HEK293 (cell line): ENCODE measurements around the gene COL25A1.

Source experiments
- CTCF ChIA-PET: fragments of 350-600 bp; formaldehyde crosslinking; extraction: SDS; loops from one replicate; lab custom pipeline; 2021; ENCODE audit warnings: antibody characterized with exemption; lab: Yijun Ruan, JAX
- POLR2A ChIA-PET: fragments of 300-600 bp; formaldehyde crosslinking; extraction: SDS; loops from one replicate; lab custom pipeline; 2020; ENCODE audit warnings: antibody characterized with exemption, inconsistent platforms; lab: Yijun Ruan, JAX
- H3K27ac ChIP-seq: fragments of 200-500 bp; sonication (Bioruptor generic); 2 replicates; pipeline ENCODE4 v1.5.1; 2014; ENCODE audit warnings: low read depth, low read length, control low read depth, inconsistent platforms; ENCODE audit errors: extremely low read depth
- H3K36me3 ChIP-seq, 2 experiments: fragments of 200-500 bp in 1 of 2; sonication (Bioruptor generic) in 1 of 2; 1 replicate in 1 of 2; 2 replicates in 1 of 2; pipeline ENCODE4 v1.5.1; 2014 to 2017; ENCODE audit warnings: inconsistent platforms in 2 of 2, low read length in 2 of 2; ENCODE audit not compliant: control insufficient read depth in 2 of 2, insufficient read depth in 1 of 2
- H3K4me1 ChIP-seq: fragments of 200-500 bp; sonication (Bioruptor generic); 2 replicates; pipeline ENCODE4 v1.5.1; 2014; ENCODE audit warnings: mild to moderate bottlenecking, low read length, inconsistent platforms; ENCODE audit not compliant: control insufficient read depth, insufficient read depth
- H3K4me3 ChIP-seq: 2 replicates; pipeline ENCODE4 v1.5.1; 2011; ENCODE audit warnings: low read depth, mild to moderate bottlenecking, control low read depth, low read length, moderate library complexity
- H3K9me3 ChIP-seq: fragments of 200-500 bp; sonication (Bioruptor generic); 2 replicates; pipeline ENCODE4 v1.5.1; 2014; ENCODE audit warnings: low read depth, low read length, inconsistent platforms; ENCODE audit not compliant: control insufficient read depth, insufficient read depth
- HOXD13 ChIP-seq: sonication (generic); formaldehyde crosslinking; IDR thresholded peaks from 2 replicates; pipeline ENCODE4 v1.8.0; 2022; ENCODE audit warnings: missing genetic modification reagents, borderline replicate concordance
- KLF10 ChIP-seq: fragments of 450-650 bp; IDR thresholded peaks from 2 replicates; pipeline ENCODE4 v1.5.1; 2018; ENCODE audit warnings: missing biosample characterization, mild to moderate bottlenecking, missing genetic modification characterization
- OSR2 ChIP-seq: fragments of 450-650 bp; formaldehyde crosslinking; IDR thresholded peaks from 2 replicates; pipeline ENCODE4 v1.5.1; 2016; ENCODE audit warnings: missing biosample characterization, missing genetic modification characterization
- SALL2 ChIP-seq: fragments of 450-650 bp; formaldehyde crosslinking; IDR thresholded peaks from 2 replicates; pipeline ENCODE4 v1.5.0; 2017; ENCODE audit warnings: missing biosample characterization, mild to moderate bottlenecking, missing genetic modification characterization, borderline replicate concordance
- SP2 ChIP-seq: fragments of 450-650 bp; formaldehyde crosslinking; IDR thresholded peaks from 2 replicates; pipeline ENCODE4 v1.5.1; 2016; ENCODE audit warnings: missing biosample characterization, missing genetic modification characterization
- SP3 ChIP-seq: fragments of 450-650 bp; formaldehyde crosslinking; IDR thresholded peaks from 2 replicates; pipeline ENCODE4 v1.5.1; 2016; ENCODE audit warnings: missing biosample characterization, missing genetic modification characterization
- ZNF133 ChIP-seq: fragments of 450-650 bp; formaldehyde crosslinking; IDR thresholded peaks from 2 replicates; pipeline ENCODE4 v1.5.1; 2016; ENCODE audit warnings: missing biosample characterization, missing genetic modification characterization
- ZNF146 ChIP-seq: fragments of 450-650 bp; formaldehyde crosslinking; IDR thresholded peaks from 2 replicates; pipeline ENCODE4 v1.5.1; 2016; ENCODE audit warnings: missing biosample characterization, missing genetic modification characterization
- ZNF184 ChIP-seq: fragments of 450-650 bp; IDR thresholded peaks from 2 replicates; pipeline ENCODE4 v1.5.1; 2018; ENCODE audit warnings: missing biosample characterization, mild to moderate bottlenecking, missing genetic modification characterization
- ZNF202 ChIP-seq: fragments of 450-650 bp; formaldehyde crosslinking; IDR thresholded peaks from 2 replicates; pipeline ENCODE4 v1.5.1; 2016; ENCODE audit warnings: missing biosample characterization, missing genetic modification characterization, borderline replicate concordance
- ZNF350 ChIP-seq: fragments of 450-650 bp; formaldehyde crosslinking; IDR thresholded peaks from 2 replicates; pipeline ENCODE4 v1.5.0; 2017; ENCODE audit warnings: missing biosample characterization, mild to moderate bottlenecking, missing genetic modification characterization
- ZNF37A ChIP-seq: fragments of 450-650 bp; IDR thresholded peaks from 2 replicates; pipeline ENCODE4 v1.5.1; 2018; ENCODE audit warnings: missing biosample characterization, missing genetic modification characterization
- ZNF521 ChIP-seq: fragments of 450-650 bp; formaldehyde crosslinking; IDR thresholded peaks from 2 replicates; pipeline ENCODE4 v1.5.1; 2017; ENCODE audit warnings: missing biosample characterization, mild to moderate bottlenecking, missing genetic modification characterization
- ZNF530 ChIP-seq: fragments of 450-650 bp; formaldehyde crosslinking; IDR thresholded peaks from 2 replicates; pipeline ENCODE4 v1.5.1; 2016; ENCODE audit warnings: low read depth, missing biosample characterization, missing genetic modification characterization
- ZNF548 ChIP-seq: fragments of 450-650 bp; formaldehyde crosslinking; IDR thresholded peaks from 2 replicates; pipeline ENCODE4 v1.5.1; 2016; ENCODE audit warnings: missing biosample characterization, missing genetic modification characterization
- ZNF555 ChIP-seq: fragments of 450-650 bp; formaldehyde crosslinking; conservative IDR thresholded peaks from 2 replicates; pipeline ENCODE4 v1.5.1; 2017; ENCODE audit warnings: missing biosample characterization, mild to moderate bottlenecking, missing genetic modification characterization, inconsistent platforms
- ZNF600 ChIP-seq: fragments of 450-650 bp; formaldehyde crosslinking; IDR thresholded peaks from 2 replicates; pipeline ENCODE4 v1.5.1; 2016; ENCODE audit warnings: missing biosample characterization, missing genetic modification characterization
- ZNF664 ChIP-seq: fragments of 450-650 bp; formaldehyde crosslinking; IDR thresholded peaks from 2 replicates; pipeline ENCODE4 v1.5.1; 2016; ENCODE audit warnings: missing biosample characterization, missing genetic modification characterization
- ZNF707 ChIP-seq: fragments of 450-650 bp; formaldehyde crosslinking; IDR thresholded peaks from 2 replicates; pipeline ENCODE4 v1.5.1; 2016; ENCODE audit warnings: missing biosample characterization, missing genetic modification characterization
- ZNF76 ChIP-seq: fragments of 450-650 bp; formaldehyde crosslinking; IDR thresholded peaks from 2 replicates; pipeline ENCODE4; 2016; ENCODE audit warnings: low read depth, missing biosample characterization, missing genetic modification characterization, borderline replicate concordance
- TF ChIP-seq, protein P1 (sequence below): fragments of 450-650 bp; IDR thresholded peaks from 2 replicates; pipeline ENCODE4 v1.5.1; 2018; ENCODE audit warnings: missing biosample characterization, missing genetic modification characterization
- TF ChIP-seq, protein P2 (sequence below): fragments of 450-650 bp; formaldehyde crosslinking; IDR thresholded peaks from 2 replicates; pipeline ENCODE4 v1.5.1; 2016; ENCODE audit warnings: missing biosample characterization, missing genetic modification characterization, low read depth
- TF ChIP-seq, protein P3 (sequence below): fragments of 450-650 bp; formaldehyde crosslinking; IDR thresholded peaks from 2 replicates; pipeline ENCODE4 v1.5.1; 2016; ENCODE audit warnings: missing biosample characterization, missing genetic modification characterization
- TF ChIP-seq, protein P4 (sequence below): fragments of 450-650 bp; formaldehyde crosslinking; IDR thresholded peaks from 2 replicates; pipeline ENCODE4 v1.5.1; 2017; ENCODE audit warnings: missing biosample characterization, missing genetic modification characterization
- TF ChIP-seq, protein P5 (sequence below): fragments of 450-650 bp; formaldehyde crosslinking; IDR thresholded peaks from 2 replicates; pipeline ENCODE4 v1.5.1; 2016; ENCODE audit warnings: missing biosample characterization, missing genetic modification characterization

The COL25A1 gene

DNA sequence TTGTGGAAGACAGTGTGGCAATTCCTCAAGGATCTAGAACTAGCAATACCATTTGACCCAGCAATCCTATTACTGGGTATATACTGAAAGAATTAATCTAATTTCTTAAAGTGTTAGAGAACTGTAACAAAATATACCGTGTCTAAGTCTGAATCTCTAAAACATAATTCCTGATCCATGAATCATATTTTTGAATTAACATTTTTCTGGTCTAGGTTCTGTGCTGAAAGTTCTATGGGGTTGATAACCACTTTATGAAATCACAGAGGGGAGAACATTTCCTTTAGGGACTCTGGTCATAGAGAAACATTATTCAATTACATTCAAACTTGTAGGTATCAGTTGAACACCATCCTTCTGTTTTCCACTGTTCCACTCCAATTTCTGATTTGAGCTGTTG, 447.7 kb downstream of the COL25A1 start:
- ChIA-PET CTCF (interaction anchor here (0.6 kb wide), 1 partner anchor 370 kb away, joined by 3 read pairs; no protein-coding TSS in a partner anchor), POLR2A (no interaction called here)
- no peaks in the 10 kb centered on the region for H3K9me3 ChIP-seq
- H3K36me3 ChIP-seq, result no peaks in the 10 kb centered on the region
- H3K27ac ChIP-seq, result no peak overlapping the region
- TF ChIP-seq ZNF37A (tag by site-specific recombination) (no peak), ZNF202 (tag by site-specific recombination) (no peak), ZNF707 (tag by site-specific recombination) (no peak), ZNF548 (tag by site-specific recombination) (no peak), SALL2 (tag by site-specific recombination) (no peak), SP3 (no peak), ZNF521 (tag by site-specific recombination) (no peak), ZNF555 (tag by site-specific recombination) (no peak)
- TF ChIP-seq, protein P1, sequence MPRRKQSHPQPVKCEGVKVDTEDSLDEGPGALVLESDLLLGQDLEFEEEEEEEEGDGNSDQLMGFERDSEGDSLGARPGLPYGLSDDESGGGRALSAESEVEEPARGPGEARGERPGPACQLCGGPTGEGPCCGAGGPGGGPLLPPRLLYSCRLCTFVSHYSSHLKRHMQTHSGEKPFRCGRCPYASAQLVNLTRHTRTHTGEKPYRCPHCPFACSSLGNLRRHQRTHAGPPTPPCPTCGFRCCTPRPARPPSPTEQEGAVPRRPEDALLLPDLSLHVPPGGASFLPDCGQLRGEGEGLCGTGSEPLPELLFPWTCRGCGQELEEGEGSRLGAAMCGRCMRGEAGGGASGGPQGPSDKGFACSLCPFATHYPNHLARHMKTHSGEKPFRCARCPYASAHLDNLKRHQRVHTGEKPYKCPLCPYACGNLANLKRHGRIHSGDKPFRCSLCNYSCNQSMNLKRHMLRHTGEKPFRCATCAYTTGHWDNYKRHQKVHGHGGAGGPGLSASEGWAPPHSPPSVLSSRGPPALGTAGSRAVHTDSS (tag by site-specific recombination), result no peak
- TF ChIP-seq, protein P2, sequence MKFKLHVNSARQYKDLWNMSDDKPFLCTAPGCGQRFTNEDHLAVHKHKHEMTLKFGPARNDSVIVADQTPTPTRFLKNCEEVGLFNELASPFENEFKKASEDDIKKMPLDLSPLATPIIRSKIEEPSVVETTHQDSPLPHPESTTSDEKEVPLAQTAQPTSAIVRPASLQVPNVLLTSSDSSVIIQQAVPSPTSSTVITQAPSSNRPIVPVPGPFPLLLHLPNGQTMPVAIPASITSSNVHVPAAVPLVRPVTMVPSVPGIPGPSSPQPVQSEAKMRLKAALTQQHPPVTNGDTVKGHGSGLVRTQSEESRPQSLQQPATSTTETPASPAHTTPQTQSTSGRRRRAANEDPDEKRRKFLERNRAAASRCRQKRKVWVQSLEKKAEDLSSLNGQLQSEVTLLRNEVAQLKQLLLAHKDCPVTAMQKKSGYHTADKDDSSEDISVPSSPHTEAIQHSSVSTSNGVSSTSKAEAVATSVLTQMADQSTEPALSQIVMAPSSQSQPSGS (tag by site-specific recombination), result no peak
- TF ChIP-seq, protein P3, sequence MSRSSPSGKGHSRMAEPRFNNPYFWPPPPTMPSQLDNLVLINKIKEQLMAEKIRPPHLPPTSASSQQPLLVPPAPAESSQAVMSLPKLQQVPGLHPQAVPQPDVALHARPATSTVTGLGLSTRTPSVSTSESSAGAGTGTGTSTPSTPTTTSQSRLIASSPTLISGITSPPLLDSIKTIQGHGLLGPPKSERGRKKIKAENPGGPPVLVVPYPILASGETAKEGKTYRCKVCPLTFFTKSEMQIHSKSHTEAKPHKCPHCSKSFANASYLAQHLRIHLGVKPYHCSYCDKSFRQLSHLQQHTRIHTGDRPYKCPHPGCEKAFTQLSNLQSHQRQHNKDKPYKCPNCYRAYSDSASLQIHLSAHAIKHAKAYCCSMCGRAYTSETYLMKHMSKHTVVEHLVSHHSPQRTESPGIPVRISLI (tag by site-specific recombination), result no peak
- TF ChIP-seq, protein P4, sequence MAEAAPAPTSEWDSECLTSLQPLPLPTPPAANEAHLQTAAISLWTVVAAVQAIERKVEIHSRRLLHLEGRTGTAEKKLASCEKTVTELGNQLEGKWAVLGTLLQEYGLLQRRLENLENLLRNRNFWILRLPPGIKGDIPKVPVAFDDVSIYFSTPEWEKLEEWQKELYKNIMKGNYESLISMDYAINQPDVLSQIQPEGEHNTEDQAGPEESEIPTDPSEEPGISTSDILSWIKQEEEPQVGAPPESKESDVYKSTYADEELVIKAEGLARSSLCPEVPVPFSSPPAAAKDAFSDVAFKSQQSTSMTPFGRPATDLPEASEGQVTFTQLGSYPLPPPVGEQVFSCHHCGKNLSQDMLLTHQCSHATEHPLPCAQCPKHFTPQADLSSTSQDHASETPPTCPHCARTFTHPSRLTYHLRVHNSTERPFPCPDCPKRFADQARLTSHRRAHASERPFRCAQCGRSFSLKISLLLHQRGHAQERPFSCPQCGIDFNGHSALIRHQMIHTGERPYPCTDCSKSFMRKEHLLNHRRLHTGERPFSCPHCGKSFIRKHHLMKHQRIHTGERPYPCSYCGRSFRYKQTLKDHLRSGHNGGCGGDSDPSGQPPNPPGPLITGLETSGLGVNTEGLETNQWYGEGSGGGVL (tag by site-specific recombination), result no peak
- H3K4me1 ChIP-seq, result peaks cover 4% of the 10 kb centered on the region; the same call in 1 of the 2 replicates
- no peak overlapping the region for H3K4me3 ChIP-seq

DNA sequence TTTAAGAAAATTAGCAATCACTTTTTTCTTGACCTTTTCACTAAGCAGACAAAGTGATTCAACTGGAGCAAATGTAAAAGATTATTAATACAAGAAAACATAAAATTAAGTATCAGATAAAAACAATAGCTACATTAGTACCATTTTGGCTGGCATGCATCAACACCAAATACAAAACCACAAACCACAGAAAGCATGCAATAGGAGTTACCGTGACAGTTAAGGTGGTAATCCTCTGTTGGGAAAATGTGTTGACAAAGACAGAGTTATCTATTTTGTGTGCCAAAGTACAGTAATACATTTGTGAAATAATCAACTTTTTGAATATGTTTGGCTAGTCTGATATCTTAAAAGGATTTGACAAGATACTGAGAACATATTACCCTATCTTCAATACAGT, 449.8 kb downstream of the COL25A1 start:
- POLR2A ChIA-PET, result no interaction called here
- H3K4me1 ChIP-seq, result peaks cover 4% of the 10 kb centered on the region; the same call in 1 of the 2 replicates
- H3K27ac ChIP-seq, result no peak overlapping the region
- TF ChIP-seq, protein P5, sequence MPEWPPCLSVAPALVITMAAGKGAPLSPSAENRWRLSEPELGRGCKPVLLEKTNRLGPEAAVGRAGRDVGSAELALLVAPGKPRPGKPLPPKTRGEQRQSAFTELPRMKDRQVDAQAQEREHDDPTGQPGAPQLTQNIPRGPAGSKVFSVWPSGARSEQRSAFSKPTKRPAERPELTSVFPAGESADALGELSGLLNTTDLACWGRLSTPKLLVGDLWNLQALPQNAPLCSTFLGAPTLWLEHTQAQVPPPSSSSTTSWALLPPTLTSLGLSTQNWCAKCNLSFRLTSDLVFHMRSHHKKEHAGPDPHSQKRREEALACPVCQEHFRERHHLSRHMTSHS (tag by site-specific recombination), result no peak
- TF ChIP-seq, all 188 proteins: peak for 0
- H3K36me3 ChIP-seq, result no peaks in the 10 kb centered on the region
- H3K9me3 ChIP-seq, result no peaks in the 10 kb centered on the region
- no peak overlapping the region for H3K4me3 ChIP-seq
- CTCF ChIA-PET, result no interaction called here

DNA sequence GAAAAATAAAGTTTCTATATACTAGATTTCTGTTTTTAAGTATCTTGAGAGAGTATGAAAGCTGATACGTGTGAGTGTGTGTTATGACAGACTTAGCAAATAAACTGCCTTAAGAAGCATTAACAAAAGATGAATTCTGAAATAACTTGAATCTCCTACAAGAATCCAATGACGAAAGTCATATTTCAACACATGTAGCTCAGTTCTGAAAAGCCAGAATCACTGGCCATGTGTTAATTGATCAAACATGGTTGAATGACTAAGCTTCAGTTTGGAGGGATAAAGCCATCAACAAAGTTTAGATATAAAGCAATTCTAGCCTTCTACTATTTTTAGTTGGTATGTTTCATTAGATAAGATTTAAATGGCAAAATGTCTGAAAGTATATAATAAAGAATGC, 451.1 kb downstream of the COL25A1 start:
- POLR2A ChIA-PET, result no interaction called here
- Histone ChIP-seq H3K27ac (no peak overlapping the region), H3K36me3 (no peaks in the 10 kb centered on the region), H3K4me3 (no peak overlapping the region), H3K4me1 (peaks cover 4% of the 10 kb centered on the region; the same call in 1 of the 2 replicates), H3K9me3 (no peaks in the 10 kb centered on the region)
- CTCF ChIA-PET, result no interaction called here
- TF ChIP-seq ZNF600 (tag by site-specific recombination), result no peak
- no peak for TF ChIP-seq KLF10
- no peak for TF ChIP-seq ZNF184 (tag by site-specific recombination)
- TF ChIP-seq ZNF76 (tag by site-specific recombination), result no peak
- no peak for TF ChIP-seq ZNF146 (tag by site-specific recombination)
- TF ChIP-seq, protein P1 (tag by site-specific recombination), result no peak
- TF ChIP-seq SP2, result no peak
- no peak for TF ChIP-seq ZNF350
- no peak for TF ChIP-seq HOXD13
- TF ChIP-seq ZNF664 (tag by site-specific recombination), result no peak
- TF ChIP-seq OSR2 (tag by site-specific recombination), result no peak
- no peak for TF ChIP-seq ZNF530 (tag by site-specific recombination)
- TF ChIP-seq ZNF133 (tag by site-specific recombination), result no peak
